Thymus (tissue), 11 donors: ENCODE data around the gene NOTUM. TPM values are rescaled to one million over a fixed set of nuclear protein-coding genes. Genes with fewer than 3 reads are reported as not detected.
A peak's percentile ranks its signal among the peaks of the same experiment; 100 is the strongest.

Experiments used
- DNase-seq, 9 donors: peaks; one replicate each; pipeline ENCODE4 v3.0.0-alpha.2; 2013; ENCODE audit warnings: low spot score in 9 of 9, low read depth in 6 of 9, missing footprints in 1 of 9
- H3K27ac ChIP-seq, 2 donors: one replicate each; pipeline ENCODE4 v1.5.1; 2013; ENCODE audit warnings: control low read depth in 1 of 2, low read depth in 1 of 2, low read length in 1 of 2, mild to moderate bottlenecking in 1 of 2, moderate library complexity in 1 of 2
- H3K27me3 ChIP-seq, 2 donors: one replicate each; pipeline ENCODE4 v1.5.1; 2013; ENCODE audit warnings: low read length in 1 of 2; ENCODE audit not compliant: control insufficient read depth in 2 of 2, insufficient read depth in 1 of 2
- H3K36me3 ChIP-seq, 2 donors: one replicate each; pipeline ENCODE4 v1.5.1; 2013; ENCODE audit warnings: low read length in 1 of 2, mild to moderate bottlenecking in 1 of 2, moderate library complexity in 1 of 2; ENCODE audit not compliant: control insufficient read depth in 2 of 2, insufficient read depth in 2 of 2
- H3K4me1 ChIP-seq, 2 donors: one replicate each; pipeline ENCODE4 v1.5.1; 2013; ENCODE audit warnings: low read length in 2 of 2; ENCODE audit not compliant: control insufficient read depth in 2 of 2, insufficient read depth in 2 of 2
- H3K4me3 ChIP-seq, 2 donors: one replicate each; pipeline ENCODE4 v1.5.1; 2013; ENCODE audit warnings: low read length in 2 of 2, control low read depth in 1 of 2, mild to moderate bottlenecking in 1 of 2
- H3K9me3 ChIP-seq, 2 donors: one replicate each; pipeline ENCODE4 v1.5.1; 2013; ENCODE audit warnings: low read length in 1 of 2, mild to moderate bottlenecking in 1 of 2; ENCODE audit not compliant: control insufficient read depth in 2 of 2, insufficient read depth in 1 of 2
- WGBS: extraction: QIAGEN DNeasy Blood & Tissue Kit; methylation state at CpG from one replicate; pipeline ENCODE4 v1.1.7; 2013; 5-methylcytosine and 5-hydroxymethylcytosine counted together
- polyA plus RNA-seq: library from polyadenylated mRNA; stranded (reverse); fragments of 200-250 nt; gene quantifications from one replicate; pipeline ENCODE4 v1.2.3, GENCODE V29; 2013
- total RNA-seq: library from RNA; stranded (reverse); fragments of 120-200 nt; gene quantifications from one replicate; pipeline ENCODE4 v1.2.4, GENCODE V29; 2013
- donor health status: healthy.

NOTUM gene
- total and polyA plus RNA-seq, 2 donors = 0.25 to 0.66 TPM

DNA sequence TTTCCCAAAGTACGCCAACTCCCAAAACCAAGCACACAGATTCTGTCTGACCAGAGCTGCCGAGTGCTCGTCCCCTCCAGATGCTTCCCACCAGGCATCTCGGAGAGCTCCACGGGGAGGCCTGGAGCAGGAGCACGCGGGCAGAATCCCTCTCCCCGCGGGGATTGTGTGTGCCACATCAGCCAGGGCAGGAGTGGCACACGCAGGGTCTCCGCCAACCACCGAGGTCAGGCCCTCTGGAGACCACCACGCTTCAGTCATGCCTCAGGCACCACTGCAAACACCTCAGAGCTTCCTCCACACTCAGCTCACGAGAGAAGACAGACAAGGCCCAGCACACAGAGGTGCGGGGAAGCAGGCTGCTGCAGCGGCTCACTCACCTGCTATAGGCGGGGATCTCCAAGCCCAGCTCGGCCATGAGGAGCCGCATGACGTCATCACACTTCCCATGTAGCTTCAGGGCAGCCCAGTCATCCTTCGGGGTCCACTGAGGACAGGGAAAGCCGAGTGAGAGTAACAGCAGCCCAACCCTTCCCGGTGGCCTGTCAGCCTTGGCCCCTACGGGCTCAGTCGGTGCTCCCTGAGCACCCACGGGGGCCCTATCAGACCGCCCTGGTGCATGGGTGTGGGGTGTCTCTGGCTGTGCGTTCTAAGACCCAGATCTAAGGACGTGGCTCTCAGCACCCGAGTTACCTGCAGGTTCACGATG, 47.4 kb downstream of the NOTUM start:
- Histone ChIP-seq H3K36me3 (peaks cover 37 to 47% of the 10 kb centered on the region in 2 donors), H3K9me3 (peaks cover 0 to 4% of the 10 kb centered on the region in 2 donors), H3K4me1 (peaks cover 23 to 34% of the 10 kb centered on the region in 2 donors), H3K27ac (no peak overlapping the region), H3K4me3 (no peak overlapping the region), H3K27me3 (peaks cover 0 to 9% of the 10 kb centered on the region in 2 donors)
- 98% methylated on average over 31 of the region's 31 CpGs for WGBS
- no peak for DNase-seq

DNA sequence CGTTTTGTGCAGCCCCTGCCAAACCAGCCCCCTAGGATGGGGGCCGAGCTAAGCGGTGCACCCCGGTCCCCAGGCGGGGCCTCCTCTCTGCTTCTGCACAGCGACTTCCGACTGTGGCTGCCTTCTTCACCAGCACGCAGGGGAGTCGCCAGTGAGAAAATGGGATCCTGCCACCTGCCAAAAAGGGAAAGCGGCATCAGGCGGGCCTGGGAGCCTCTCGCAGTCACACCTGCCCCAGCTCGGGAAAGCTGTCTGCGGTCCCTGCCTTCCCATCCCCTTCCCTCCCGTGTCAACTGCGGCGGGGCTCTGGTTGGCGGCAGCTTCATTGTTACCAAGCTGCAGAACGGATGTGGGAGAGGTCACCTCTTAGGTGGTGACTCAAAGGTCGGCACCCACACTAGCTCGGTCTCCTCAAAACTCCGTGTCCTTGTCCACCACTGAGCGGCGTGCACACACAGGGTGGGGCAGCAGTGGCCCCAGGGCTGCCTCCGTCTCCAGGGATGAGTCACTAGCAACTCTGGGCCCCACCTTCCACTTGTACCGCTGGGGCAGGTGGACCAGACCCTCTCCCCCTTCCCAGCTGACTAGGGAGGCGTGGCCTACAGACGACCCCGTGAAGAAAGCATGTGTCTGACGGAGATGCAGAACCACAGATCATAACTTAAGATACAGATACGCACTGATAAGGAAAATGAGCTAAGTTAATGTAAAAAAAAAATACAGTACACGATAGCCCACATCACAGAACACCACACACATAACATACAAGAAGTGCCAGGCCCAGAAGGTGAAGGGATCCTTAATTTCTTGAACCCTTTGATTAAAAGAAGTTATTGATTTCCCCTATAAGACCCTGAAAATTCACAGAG, 48.3 kb downstream of the NOTUM start:
- Histone ChIP-seq H3K36me3 (peaks cover 41 to 54% of the 10 kb centered on the region in 2 donors), H3K4me3 (no peak overlapping the region), H3K27me3 (peaks cover 0 to 9% of the 10 kb centered on the region in 2 donors), H3K27ac (no peak overlapping the region), H3K4me1 (peaks cover 19 to 29% of the 10 kb centered on the region in 2 donors), H3K9me3 (peaks cover 0 to 4% of the 10 kb centered on the region in 2 donors)
- no peak for DNase-seq
- 92% methylated on average over 32 of the region's 32 CpGs for WGBS

DNA sequence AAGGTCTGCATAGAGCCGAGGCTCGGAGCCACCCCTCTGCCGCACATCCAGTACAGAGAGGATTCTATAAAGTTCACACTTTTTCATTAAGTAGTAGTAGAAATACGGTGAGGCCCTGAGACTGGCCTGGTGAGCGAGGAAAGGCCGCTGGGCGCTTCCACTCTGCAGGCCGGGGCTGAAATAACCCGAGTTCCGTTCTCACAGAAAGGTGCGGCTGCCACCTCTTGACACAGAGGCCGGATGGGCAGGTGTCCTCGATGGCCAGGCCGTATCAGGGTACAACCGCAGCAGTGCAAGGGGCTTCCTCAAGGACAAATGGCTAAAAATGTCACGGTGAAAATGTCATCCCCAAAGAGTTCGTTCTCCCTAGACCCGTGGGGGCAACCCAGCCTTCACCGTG, 49.0 kb downstream of the NOTUM start:
- no peak overlapping the region for H3K27ac ChIP-seq
- DNase-seq = no peak
- peaks cover 45 to 57% of the 10 kb centered on the region in 2 donors for H3K36me3 ChIP-seq
- H3K27me3 ChIP-seq = peaks cover 0 to 9% of the 10 kb centered on the region in 2 donors
- H3K9me3 ChIP-seq = peaks cover 0 to 4% of the 10 kb centered on the region in 2 donors
- WGBS = 94% methylated on average over 19 of the region's 19 CpGs
- H3K4me3 ChIP-seq = peak overlapping the region in 1 of 2 donors; percentile 72
- H3K4me1 ChIP-seq = peaks cover 14 to 24% of the 10 kb centered on the region in 2 donors

DNA sequence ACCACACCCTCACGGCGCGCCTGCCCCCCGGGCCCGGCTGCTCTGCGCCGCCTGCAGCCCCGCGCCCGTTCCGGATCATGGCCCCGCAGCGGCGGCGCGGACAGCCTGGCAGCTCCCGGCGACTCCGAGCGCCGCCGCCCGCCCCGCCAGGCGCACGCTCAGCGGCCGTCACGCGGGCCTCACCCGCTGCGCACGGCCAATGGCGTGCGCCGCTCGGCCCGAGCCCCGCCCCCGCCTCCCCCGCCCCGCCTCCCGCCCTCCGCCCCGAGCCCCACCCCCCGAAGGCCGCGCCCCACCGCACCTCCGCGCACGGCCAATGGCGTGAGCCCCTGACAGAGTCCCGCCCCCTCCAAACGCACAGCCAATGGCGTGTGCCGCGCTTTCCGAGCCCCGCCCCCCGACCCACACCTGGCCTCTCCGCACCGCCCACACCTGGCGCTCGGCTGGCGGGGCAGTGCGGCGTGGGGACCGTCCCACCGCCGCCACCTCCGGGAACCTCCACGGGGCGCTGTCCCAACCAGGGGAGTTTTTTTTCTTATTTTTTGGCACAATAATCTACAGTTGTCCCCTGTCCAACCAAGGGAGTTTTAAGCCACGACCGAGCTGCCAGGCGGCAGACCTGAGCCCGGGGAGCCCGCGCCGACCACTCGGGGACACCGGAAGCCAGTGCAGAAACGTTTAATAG, 49.6 kb downstream of the NOTUM start, which contains the start of gene PCYT2:
Gene PCYT2 (minus strand): TSS at position 123 of the 685 bp plus-strand sequence. CDS start 44 bp downstream, at position 79.
- peak in 8 of 9 donors; percentile 65 to 91 (median 80) for DNase-seq
- Histone ChIP-seq H3K9me3 (peaks cover 0 to 4% of the 10 kb centered on the region in 2 donors), H3K4me1 (peaks cover 11 to 19% of the 10 kb centered on the region in 2 donors), H3K27me3 (peaks cover 0 to 9% of the 10 kb centered on the region in 2 donors), H3K27ac (no peak within 1 kb of the TSS), H3K4me3 (peak within 1 kb of the TSS; percentile 62 to 72), H3K36me3 (peaks cover 50 to 58% of the 10 kb centered on the region in 2 donors)
- WGBS = 7% methylated on average over 83 of the region's 84 CpGs

DNA sequence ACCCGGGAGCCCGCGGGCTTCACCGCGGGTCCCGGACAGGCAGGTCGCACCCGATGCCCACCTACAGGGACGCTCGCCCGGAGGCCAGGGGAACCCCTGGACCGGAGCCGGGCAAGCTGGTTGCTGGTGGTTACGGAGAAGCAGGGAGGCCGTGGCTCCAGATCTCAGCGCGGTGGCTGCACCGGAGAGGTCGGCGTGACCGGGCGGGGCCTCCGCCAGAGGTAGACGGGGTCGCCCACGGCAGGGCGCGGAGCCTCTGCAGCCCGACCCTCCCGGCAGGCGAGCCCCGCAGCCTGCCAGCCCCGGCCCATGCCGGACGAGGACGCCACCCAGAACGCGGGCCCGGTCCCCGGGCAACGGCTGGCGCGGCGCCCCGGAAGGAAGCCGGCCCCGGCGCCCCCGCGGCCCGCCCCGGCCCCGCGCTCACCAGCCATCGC, 50.1 kb downstream of the NOTUM start:
- Histone ChIP-seq H3K4me1 (peaks cover 11 to 19% of the 10 kb centered on the region in 2 donors), H3K4me3 (peak overlapping the region; percentile 62 to 72), H3K27me3 (peaks cover 0 to 9% of the 10 kb centered on the region in 2 donors), H3K36me3 (peaks cover 54 to 60% of the 10 kb centered on the region in 2 donors), H3K27ac (no peak overlapping the region), H3K9me3 (peaks cover 0 to 4% of the 10 kb centered on the region in 2 donors)
- WGBS = 1% methylated on average over 55 of the region's 55 CpGs
- DNase-seq = no peak

DNA sequence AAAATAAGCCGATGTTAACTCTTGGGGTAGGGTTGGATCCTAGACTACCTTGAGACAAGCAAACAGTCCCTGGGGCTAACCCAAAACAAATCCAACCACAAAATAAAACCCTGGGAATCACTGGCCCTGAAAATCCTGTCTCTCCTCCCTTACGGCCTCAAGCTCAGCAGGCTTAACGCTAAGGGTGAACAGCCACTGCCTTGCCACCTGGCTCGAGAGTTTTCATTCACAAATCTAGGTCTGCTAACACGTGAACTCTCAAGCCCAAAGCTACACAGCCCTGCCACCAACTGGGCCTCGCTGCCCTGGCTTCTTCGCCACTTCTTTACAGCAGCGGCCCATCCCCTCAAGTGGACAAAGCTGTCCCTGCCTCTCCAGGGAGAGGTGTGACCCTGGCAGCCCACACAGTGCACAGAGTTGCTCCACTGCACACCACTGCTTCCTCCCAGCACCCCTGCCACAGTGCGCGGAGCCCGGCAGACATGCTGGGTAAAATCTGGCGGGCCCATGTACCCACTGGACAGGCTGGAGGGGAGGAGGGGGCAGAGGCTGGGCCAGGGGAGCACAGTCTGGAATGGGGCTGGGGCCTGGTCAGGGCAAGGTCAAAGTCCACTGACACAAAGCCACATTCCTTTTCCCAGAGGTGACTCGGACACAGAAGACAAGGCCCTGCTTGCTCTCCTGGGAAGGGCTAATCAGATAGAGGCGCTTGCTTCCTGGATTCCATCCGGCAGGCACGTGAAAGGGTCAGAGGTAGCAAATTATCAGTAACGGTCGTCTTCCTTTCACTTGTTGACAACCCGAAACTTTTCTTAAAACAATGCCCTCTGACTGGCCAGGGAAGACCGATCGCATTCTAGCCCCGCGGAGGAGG, 50.8 kb downstream of the NOTUM start:
- no peak for DNase-seq
- peaks cover 52 to 59% of the 10 kb centered on the region in 2 donors for H3K36me3 ChIP-seq

DNA sequence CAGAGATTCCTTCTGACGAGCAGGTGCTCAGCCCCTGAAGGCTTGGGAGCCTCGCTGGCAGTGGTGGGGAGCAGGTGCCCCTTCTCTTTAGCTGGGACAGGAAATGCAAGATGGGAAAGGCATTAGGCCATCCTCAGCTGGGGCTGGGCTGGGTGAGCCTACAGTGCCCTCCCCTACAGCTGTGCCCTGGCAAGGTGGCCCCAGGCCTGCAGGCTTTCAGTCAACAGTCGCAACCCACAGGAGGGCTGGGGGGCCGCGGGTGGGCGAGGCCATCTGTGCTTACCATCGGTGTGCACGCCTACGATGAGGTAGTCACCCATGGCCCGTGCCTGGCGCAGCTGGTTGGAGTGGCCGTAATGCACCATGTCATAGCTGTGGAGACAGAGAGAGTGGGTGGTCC, 51.8 kb downstream of the NOTUM start:
- Histone ChIP-seq H3K27me3 (peaks cover 0 to 9% of the 10 kb centered on the region in 2 donors), H3K9me3 (peaks cover 0 to 4% of the 10 kb centered on the region in 2 donors), H3K27ac (no peak overlapping the region), H3K4me3 (no peak overlapping the region), H3K4me1 (peaks cover 11 to 19% of the 10 kb centered on the region in 2 donors), H3K36me3 (peaks cover 52 to 54% of the 10 kb centered on the region in 2 donors)
- 91% methylated on average over 12 of the region's 12 CpGs for WGBS
- no peak for DNase-seq

More for the DNA sequence above, 50.8 kb downstream of the NOTUM start:
- peaks cover 0 to 4% of the 10 kb centered on the region in 2 donors for H3K9me3 ChIP-seq
- H3K4me1 ChIP-seq = peaks cover 11 to 19% of the 10 kb centered on the region in 2 donors
- H3K27ac ChIP-seq = no peak overlapping the region
- peaks cover 0 to 9% of the 10 kb centered on the region in 2 donors for H3K27me3 ChIP-seq
- peak overlapping the region; percentile 62 to 72 for H3K4me3 ChIP-seq
- 52% methylated on average over 23 of the region's 23 CpGs for WGBS

DNA sequence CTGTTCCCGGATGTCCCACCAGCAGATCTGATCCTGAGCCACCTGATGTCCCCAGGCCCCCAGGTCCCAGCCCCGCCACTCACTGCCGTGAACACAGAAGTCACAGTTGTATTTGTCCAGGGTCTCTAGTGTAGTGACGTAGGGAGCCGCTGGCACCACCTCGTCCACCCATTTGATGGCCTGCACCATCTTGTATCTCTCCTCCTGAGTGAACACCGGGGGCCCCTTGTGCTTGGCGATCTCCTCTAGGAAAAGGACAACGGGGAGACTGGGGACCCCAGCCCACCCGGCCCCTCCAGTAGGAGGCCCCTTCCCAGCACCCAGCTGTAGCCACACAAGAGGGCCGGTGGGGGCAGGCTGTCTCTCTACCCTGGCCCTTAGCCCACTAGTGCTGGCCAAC, 52.2 kb downstream of the NOTUM start:
- Histone ChIP-seq H3K4me3 (no peak overlapping the region), H3K27me3 (peaks cover 0 to 12% of the 10 kb centered on the region in 2 donors), H3K36me3 (peaks cover 51 to 53% of the 10 kb centered on the region in 2 donors), H3K4me1 (peaks cover 11 to 19% of the 10 kb centered on the region in 2 donors), H3K27ac (no peak overlapping the region), H3K9me3 (peaks cover 0 to 4% of the 10 kb centered on the region in 2 donors)
- 99% methylated on average over 11 of the region's 11 CpGs for WGBS
- no peak for DNase-seq
